HL-60/S4 treated with retinoic acid at 250 ng/mL for 4 days and 3 days (cell line): ENCODE results near the gene WDR76.

Source experiments
- in situ Hi-C: fragments of 300-500 bp; cut with MboI; formaldehyde crosslinking; loops from 2 replicates; pipeline ENCODE4 v1.7.0; 2022; ENCODE audit warnings: low sequenced_read_pairs

The WDR76 gene

DNA sequence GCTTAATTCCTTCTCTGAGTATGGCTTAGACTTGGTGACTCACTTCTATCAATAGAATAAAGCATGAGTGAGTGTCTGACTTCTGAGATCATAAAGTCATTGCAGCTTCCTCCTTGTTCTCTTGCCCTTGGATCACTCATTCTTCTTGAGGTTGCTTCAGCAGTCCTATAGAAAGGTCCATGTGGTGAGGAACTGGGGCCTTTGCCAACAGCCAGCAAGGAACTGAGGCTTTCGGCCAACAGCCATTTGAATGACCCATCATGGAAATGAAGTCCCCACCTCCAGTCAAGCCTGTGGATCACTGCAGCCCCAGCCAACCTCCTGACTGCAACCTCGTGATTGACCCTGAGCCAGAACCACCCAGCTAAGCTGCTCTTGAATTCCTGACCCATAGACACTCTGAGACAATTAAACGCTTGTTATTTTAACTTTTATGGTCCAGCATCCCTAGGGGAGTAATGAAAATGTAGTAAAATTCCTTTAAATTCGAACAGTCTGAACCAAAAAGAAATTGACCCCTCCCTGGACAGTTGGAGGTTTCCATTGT, 84.5 kb downstream of the WDR76 start:
- in situ Hi-C loops = loop anchor here (25.0 kb wide), 1 partner anchor 601 kb away; no protein-coding TSS in a partner anchor

DNA sequence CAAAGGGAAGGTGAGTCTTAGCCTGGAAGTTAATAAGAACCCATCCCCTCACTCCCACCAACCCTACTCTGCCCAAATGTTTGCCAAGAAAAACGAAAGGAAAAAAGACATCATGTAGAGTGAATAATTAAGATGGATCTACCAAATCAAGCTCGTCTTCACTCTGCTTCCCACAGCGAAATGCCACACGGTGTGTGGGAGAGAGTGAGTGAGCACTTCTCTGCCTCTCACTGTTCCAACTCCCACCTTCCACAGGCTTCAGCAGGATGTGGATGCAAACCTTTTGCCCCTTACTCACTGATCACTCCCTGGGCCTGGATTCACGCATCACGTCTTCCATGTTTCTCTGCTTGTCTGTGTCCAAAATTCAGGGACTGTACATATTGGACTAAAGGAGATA, 85.4 kb downstream of the WDR76 start:
- in situ Hi-C loops = loop anchor here (25.0 kb wide), 1 partner anchor 600 kb away; no protein-coding TSS in a partner anchor

DNA sequence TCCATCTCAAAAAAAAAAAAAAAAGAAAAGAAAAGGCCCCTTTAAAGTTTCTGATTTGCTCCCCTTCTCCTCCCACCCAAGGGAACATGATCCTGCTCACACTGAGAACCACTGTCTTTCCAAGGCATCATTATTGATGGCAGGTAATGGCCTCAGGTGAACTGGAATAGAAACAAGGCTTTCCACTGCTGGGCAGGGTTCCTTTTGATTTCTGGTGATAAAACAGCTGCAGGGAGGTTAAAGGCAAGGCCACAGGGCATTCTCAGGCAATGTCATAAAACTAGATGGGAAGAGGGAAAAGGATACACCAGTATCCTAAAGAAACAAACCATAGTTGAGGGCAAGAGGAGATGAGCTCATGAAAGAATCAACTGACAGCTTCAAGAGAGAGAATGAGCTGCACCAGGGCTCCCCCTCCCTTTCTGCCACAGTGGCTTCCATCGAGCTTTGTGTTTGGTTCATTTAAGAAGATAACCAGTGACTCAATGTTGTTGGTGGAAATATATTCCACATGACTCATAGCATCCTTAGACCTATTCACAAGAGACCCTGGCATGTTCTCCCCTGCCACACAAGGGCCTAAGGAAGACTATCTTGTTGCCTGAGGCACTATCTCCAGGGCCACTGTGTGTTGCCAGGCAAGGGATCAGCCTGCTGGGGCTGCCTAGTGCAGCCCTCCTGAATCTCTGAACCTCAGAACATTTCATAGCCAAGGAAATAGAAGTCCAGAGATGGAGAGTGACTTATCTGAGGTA, 86.4 kb downstream of the WDR76 start:
- in situ Hi-C loops = loop anchor here (25.0 kb wide), 1 partner anchor 599 kb away; no protein-coding TSS in a partner anchor

DNA sequence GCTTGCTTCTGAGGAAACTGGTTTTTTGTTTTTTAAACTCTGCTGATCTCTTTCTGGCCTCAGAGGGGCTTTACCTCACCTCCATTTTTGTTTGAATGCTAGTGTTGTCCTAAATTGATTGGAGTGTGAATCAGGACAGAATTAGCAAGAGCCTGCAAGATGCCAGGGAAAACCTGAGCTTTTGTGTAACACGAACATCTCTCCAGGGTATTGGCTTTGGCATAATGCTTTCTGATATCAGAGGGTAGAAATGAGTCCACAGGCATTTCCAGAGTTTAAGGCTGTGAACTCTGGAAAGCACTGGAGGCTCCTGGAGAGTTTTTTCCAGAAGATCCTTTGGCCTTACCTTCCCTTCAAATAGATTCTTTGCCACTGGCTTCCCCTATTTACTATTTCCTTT, 87.1 kb downstream of the WDR76 start:
- in situ Hi-C loops = loop anchor here (25.0 kb wide), 1 partner anchor 598 kb away; no protein-coding TSS in a partner anchor

DNA sequence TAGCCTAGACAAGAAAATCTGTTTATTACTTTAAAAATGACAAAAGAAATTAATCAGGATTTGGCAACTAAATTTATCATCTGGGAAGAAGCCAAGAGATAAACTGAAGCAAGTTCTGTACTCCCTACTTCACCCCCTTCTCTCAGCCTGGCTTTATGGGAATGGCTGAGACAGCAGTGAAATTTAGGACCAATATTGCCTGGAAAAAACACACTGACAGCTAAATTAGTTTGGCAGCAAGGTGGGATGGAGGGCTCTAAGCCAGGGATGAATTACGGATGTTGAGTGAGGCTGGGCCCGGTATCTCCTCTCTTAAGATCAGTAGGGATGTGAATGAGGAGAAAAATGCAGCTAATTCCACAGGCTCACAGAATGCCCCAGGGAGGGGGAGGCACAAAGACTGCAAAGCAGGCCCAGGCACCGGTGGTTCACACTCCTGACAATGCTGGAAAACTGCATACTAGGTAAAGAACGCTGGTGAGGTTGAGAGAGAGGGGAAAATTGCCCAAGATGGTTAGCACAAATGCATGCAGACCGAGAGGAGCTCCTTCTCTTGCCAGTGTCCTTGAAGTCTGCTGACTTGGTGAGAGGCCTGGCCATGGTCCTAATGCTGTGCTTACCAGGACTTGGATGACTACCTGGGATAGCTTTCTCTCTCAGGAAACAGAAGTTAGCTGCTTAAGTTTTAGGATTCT, 89.0 kb downstream of the WDR76 start:
- in situ Hi-C loops = loop anchor here (25.0 kb wide), 1 partner anchor 597 kb away; no protein-coding TSS in a partner anchor

DNA sequence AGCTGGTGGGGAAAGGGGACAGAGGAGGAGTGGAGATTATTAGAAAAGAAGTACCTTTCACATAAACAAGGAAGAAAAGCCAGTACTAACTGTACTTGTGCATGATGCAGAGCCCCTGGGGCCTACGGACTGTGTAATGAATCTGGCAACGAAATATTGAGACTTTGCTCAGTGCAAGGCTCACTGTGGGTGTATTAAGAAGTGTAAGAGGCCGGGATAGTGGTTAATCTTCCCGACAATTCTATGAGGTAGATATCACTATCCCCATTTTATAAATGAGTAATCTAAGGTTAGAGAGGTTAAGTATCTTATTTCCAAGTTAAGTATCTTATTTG, 89.5 kb downstream of the WDR76 start:
- in situ Hi-C loops = loop anchor here (25.0 kb wide), 1 partner anchor 596 kb away; no protein-coding TSS in a partner anchor
